Mesodermal cell (in vitro differentiated cells): ENCODE measurements around the gene EGFR.
"Not testable (repeated sequence)": the region's sequence is repeated elsewhere in the genome, so short reads cannot be mapped to it uniquely, and the experiment has no call there.

ENCODE experiments used
- H3K27ac ChIP-seq: 2 replicates; pipeline ENCODE4 v1.7.0; 2013; ENCODE audit warnings: mild to moderate bottlenecking, low read depth, low read length, moderate library complexity; ENCODE audit not compliant: severe bottlenecking
- H3K36me3 ChIP-seq: 2 replicates; pipeline ENCODE4 v1.7.1; 2013; ENCODE audit warnings: mild to moderate bottlenecking, low read length, moderate library complexity; ENCODE audit not compliant: control insufficient read depth, insufficient read depth
- H3K4me1 ChIP-seq: one replicate; pipeline ENCODE4 v1.7.1; 2013; ENCODE audit warnings: mild to moderate bottlenecking, low read length; ENCODE audit not compliant: insufficient read depth, control insufficient read depth, poor library complexity, severe bottlenecking
- H3K4me3 ChIP-seq: 2 replicates; pipeline ENCODE4 v1.7.0; 2013; ENCODE audit warnings: low read length, control low read depth, mild to moderate bottlenecking; ENCODE audit not compliant: insufficient read depth, poor library complexity, severe bottlenecking; ENCODE audit errors: extremely low read depth
- H3K9me3 ChIP-seq: 2 replicates; pipeline ENCODE4 v1.7.1; 2013; ENCODE audit warnings: mild to moderate bottlenecking, low read length, moderate library complexity; ENCODE audit not compliant: control insufficient read depth
- WGBS, 2 experiments: methylation state at CpG; one replicate each; pipeline ENCODE4 v1.1.5; 2013; ENCODE audit warnings: missing lambda C conversion rate in 2 of 2; ENCODE audit not compliant: insufficient coverage in 2 of 2; 5-methylcytosine and 5-hydroxymethylcytosine counted together

EGFR gene

DNA sequence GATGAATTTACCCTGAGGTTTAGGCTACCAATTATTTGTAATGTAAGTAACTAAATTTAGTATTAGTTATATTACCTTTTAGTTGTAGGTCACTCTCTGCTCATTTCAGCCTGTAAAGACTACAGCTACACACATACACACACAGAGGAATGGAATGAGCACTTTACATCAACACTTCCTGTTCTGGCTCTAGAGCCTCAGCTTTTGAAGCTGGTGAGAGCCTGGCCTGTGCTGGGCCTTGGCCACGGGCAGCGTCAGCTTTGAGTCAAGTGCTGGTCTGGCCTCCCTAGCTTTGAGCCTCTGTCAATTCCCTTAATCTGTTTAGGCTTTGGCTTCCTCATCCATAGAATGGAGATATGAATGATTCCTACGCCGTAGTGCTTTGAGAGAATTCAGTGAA is 141.7 kb downstream of the EGFR start:
- Histone ChIP-seq H3K27ac (peak overlapping the region; percentile 37), H3K36me3 (peaks cover 11% of the 10 kb centered on the region), H3K9me3 (no peaks in the 10 kb centered on the region), H3K4me1 (peaks cover 37% of the 10 kb centered on the region), H3K4me3 (no peak overlapping the region)
- WGBS, 2 experiments: 80 to 86% methylated on average over 1 to 4 of the region's 4 CpGs

DNA sequence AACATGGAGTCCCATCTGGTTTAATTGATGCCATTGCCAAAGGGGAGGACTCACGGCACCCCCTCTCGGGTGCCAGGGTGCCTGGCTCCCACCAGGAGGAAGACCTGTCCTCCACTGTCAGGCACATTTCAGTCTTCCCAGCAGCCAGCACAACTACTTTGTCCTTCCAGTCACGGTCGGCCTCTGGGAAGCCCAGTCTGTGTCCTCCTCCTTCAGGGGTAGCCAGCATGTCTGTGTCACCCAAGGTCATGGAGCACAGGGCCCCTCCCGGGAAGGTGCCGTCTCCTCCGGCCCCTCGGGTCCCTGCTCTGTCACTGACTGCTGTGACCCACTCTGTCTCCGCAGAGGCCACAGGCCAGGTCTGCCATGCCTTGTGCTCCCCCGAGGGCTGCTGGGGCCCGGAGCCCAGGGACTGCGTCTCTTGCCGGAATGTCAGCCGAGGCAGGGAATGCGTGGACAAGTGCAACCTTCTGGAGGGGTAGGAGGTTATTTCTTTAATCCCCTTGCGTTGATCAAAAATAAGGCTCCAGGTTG is 142.4 kb downstream of the EGFR start:
- Histone ChIP-seq H3K36me3 (peaks cover 17% of the 10 kb centered on the region), H3K4me3 (no peak overlapping the region), H3K4me1 (peaks cover 37% of the 10 kb centered on the region), H3K9me3 (no peaks in the 10 kb centered on the region), H3K27ac (no peak overlapping the region)
- whole genome bisulfite sequencing, 2 experiments: 97 to 99% methylated on average over 14 to 16 of the region's 16 CpGs

DNA sequence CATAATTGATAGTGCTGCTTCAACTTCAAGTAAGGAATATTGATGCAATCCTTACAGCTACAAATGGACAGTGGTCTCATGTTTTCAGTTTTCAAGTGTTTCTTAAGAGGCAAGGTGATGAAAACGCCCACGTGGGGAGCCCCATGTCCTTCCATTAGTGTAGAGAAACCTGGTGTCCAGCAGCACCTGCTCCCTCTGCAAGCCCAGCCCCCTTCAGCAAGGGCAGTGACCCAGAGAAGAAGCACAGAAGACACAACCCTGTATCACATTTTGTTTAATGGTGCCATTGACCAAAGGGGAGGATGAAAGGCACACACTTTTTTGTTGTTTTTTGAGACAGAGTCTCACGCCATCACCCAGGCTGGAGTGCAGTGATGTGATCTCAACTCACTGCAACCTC is 143.7 kb downstream of the EGFR start:
- H3K4me1 ChIP-seq: peaks cover 26% of the 10 kb centered on the region
- no peak overlapping the region for H3K4me3 ChIP-seq
- no peak overlapping the region for H3K27ac ChIP-seq
- H3K9me3 ChIP-seq: no peaks in the 10 kb centered on the region
- H3K36me3 ChIP-seq: peaks cover 20% of the 10 kb centered on the region
- 87 to 90% methylated on average over 2 to 3 of the region's 3 CpGs for WGBS, 2 experiments

DNA sequence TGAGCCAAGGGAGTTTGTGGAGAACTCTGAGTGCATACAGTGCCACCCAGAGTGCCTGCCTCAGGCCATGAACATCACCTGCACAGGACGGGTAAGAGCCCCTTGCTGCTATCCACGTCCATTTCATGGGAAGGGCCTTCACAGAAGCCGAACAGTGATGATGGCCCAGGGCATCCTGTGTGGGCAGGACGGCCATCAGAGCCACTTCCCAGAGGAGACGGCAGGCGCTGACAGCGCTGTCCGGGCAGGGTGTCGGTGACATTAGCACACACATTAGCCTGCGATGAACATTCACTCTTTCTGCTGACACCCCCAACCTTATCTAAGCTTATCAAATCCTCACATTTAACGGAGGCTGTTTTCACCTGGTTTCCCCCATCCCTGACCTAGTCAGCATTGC is 144.9 kb downstream of the EGFR start:
- H3K36me3 ChIP-seq: peaks cover 18% of the 10 kb centered on the region
- WGBS, 2 experiments: 75 to 90% methylated on average over 9 to 10 of the region's 11 CpGs

DNA sequence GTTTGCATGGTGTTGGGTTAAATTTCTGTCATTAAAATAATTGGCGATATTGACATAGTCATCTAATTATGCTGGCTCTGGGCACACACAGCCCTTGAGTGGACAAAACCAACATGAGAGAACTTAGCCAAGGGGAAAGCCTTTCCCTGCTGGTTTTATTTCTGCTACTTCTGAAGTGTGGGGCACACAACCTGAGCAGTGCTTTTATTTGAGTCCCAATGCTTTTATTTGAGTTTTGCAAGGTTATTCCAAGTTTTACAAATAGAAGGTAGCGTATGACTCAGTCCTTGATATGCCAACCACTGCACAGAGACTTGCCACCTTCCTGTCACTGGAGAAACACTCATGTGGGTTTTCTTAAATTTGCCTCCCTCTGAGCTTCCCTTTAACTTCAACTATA is 145.7 kb downstream of the EGFR start:
- H3K36me3 ChIP-seq: peaks cover 12% of the 10 kb centered on the region
- H3K9me3 ChIP-seq: no peaks in the 10 kb centered on the region
- 100% methylated on average over 1 of the region's 2 CpGs for WGBS, 2 experiments
- no peak overlapping the region for H3K27ac ChIP-seq
- peaks cover 16% of the 10 kb centered on the region for H3K4me1 ChIP-seq
- no peak overlapping the region for H3K4me3 ChIP-seq

More for the DNA sequence above, 144.9 kb downstream of the EGFR start:
- Histone ChIP-seq H3K27ac (no peak overlapping the region), H3K4me1 (peaks cover 22% of the 10 kb centered on the region), H3K9me3 (no peaks in the 10 kb centered on the region), H3K4me3 (no peak overlapping the region)

DNA sequence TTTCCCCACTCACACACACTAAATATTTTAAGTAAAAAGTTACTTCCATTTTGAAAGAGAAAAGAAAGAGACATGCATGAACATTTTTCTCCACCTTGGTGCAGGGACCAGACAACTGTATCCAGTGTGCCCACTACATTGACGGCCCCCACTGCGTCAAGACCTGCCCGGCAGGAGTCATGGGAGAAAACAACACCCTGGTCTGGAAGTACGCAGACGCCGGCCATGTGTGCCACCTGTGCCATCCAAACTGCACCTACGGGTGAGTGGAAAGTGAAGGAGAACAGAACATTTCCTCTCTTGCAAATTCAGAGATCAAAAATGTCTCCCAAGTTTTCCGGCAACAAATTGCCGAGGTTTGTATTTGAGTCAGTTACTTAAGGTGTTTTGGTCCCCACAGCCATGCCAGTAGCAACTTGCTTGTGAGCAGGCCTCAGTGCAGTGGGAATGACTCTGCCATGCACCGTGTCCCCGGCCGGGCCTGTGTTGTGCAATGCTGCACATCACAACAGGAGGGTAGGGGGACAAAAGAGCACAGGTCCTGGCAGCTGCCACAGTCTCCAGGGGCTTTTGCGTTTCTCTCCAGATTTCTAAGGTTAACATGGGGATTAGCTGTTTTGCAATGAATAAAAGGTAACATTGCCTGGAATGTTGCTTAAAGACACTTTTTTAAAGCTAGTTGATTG is 146.5 kb downstream of the EGFR start:
- 85 to 90% methylated on average over 11 to 13 of the region's 13 CpGs for WGBS, 2 experiments
- no peaks in the 10 kb centered on the region for H3K9me3 ChIP-seq
- H3K4me1 ChIP-seq: peaks cover 9% of the 10 kb centered on the region
- no peak overlapping the region for H3K4me3 ChIP-seq
- no peak overlapping the region for H3K27ac ChIP-seq
- H3K36me3 ChIP-seq: peaks cover 12% of the 10 kb centered on the region

DNA sequence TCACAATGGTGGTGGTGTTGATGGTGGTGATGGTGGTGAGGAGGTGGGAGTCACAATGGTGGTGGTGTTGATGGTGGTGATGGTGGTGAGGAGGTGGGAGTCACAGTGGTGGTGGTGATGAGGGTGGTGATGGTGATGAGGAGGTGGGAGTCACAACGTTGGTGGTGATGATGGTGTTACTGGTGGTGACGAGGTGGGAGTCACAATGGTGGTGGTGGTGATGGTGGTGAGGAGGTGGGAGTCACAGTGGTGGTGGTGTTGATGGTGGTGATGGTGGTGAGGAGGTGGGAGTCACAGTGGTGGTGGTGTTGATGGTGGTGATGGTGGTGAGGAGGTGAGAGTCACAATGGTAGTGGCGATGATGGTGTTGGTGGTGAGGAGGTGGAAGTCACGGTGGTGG is 148.5 kb downstream of the EGFR start:
- peaks cover 19% of the 10 kb centered on the region for H3K36me3 ChIP-seq
- not testable (repeated sequence) for H3K9me3 ChIP-seq, H3K4me1 ChIP-seq, H3K4me3 ChIP-seq, H3K27ac ChIP-seq
- WGBS, 2 experiments: 95 to 97% methylated on average over 2 to 3 of the region's 4 CpGs

DNA sequence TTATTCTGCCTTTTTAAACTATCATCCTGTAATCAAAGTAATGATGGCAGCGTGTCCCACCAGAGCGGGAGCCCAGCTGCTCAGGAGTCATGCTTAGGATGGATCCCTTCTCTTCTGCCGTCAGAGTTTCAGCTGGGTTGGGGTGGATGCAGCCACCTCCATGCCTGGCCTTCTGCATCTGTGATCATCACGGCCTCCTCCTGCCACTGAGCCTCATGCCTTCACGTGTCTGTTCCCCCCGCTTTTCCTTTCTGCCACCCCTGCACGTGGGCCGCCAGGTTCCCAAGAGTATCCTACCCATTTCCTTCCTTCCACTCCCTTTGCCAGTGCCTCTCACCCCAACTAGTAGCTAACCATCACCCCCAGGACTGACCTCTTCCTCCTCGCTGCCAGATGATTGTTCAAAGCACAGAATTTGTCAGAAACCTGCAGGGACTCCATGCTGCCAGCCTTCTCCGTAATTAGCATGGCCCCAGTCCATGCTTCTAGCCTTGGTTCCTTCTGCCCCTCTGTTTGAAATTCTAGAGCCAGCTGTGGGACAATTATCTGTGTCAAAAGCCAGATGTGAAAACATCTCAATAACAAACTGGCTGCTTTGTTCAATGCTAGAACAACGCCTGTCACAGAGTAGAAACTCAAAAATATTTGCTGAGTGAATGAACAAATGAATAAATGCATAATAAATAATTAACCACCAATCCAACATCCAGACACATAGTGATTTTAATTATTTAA is 151.7 kb downstream of the EGFR start:
- Histone ChIP-seq H3K4me3 (no peak overlapping the region), H3K9me3 (no peaks in the 10 kb centered on the region), H3K27ac (no peak overlapping the region), H3K36me3 (peaks cover 44% of the 10 kb centered on the region), H3K4me1 (no peaks in the 10 kb centered on the region)
- 85 to 91% methylated on average over 10 of the region's 11 CpGs for WGBS, 2 experiments

DNA sequence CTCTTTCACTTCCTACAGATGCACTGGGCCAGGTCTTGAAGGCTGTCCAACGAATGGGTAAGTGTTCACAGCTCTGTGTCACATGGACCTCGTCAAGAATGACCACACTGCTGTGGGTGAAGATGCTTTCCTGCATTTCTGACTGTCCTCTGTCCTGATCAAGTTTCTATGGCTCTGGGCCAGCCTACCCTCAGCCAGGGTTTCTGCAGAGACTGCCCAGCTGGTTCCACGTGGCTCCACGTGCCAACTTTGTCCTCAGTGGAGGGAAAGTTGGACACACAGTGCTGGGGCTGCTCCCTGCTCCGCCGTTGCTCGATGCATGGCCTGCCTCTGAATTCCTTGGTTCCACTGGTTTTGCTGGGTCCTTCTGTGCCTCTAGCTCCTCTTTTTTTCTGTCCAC is 152.3 kb downstream of the EGFR start:
- Histone ChIP-seq H3K4me1 (no peaks in the 10 kb centered on the region), H3K27ac (no peak overlapping the region), H3K36me3 (peaks cover 38% of the 10 kb centered on the region), H3K4me3 (no peak overlapping the region), H3K9me3 (no peaks in the 10 kb centered on the region)
- WGBS, 2 experiments: 93% methylated on average over 6 to 7 of the region's 7 CpGs

DNA sequence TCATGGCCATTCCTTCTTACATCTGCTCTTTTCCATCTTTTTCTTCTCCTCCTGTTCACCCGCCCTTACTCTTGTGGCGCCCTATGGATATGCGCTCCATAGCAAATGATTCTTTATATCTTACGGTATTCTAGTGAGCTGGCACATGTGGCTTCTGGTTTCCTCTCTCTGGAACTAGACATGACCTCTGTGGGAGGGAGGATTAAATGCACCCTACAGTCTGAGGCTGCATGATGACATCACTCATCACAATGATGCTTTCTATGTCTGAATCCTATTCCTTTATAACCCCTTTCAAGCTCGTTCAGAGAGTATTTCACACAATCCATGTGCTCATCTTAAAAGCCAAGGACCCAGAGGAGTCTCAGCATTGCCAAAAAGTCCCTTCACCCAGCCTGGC is 153.3 kb downstream of the EGFR start:
- H3K9me3 ChIP-seq: no peaks in the 10 kb centered on the region

More for the DNA sequence above, 153.3 kb downstream of the EGFR start:
- H3K4me1 ChIP-seq: no peaks in the 10 kb centered on the region
- peaks cover 36% of the 10 kb centered on the region for H3K36me3 ChIP-seq
- WGBS, 2 experiments: 74 to 95% methylated on average over 3 to 5 of the region's 5 CpGs
- H3K4me3 ChIP-seq: no peak overlapping the region
- no peak overlapping the region for H3K27ac ChIP-seq
